ENCODE data around the gene ACVR1B.

DNA sequence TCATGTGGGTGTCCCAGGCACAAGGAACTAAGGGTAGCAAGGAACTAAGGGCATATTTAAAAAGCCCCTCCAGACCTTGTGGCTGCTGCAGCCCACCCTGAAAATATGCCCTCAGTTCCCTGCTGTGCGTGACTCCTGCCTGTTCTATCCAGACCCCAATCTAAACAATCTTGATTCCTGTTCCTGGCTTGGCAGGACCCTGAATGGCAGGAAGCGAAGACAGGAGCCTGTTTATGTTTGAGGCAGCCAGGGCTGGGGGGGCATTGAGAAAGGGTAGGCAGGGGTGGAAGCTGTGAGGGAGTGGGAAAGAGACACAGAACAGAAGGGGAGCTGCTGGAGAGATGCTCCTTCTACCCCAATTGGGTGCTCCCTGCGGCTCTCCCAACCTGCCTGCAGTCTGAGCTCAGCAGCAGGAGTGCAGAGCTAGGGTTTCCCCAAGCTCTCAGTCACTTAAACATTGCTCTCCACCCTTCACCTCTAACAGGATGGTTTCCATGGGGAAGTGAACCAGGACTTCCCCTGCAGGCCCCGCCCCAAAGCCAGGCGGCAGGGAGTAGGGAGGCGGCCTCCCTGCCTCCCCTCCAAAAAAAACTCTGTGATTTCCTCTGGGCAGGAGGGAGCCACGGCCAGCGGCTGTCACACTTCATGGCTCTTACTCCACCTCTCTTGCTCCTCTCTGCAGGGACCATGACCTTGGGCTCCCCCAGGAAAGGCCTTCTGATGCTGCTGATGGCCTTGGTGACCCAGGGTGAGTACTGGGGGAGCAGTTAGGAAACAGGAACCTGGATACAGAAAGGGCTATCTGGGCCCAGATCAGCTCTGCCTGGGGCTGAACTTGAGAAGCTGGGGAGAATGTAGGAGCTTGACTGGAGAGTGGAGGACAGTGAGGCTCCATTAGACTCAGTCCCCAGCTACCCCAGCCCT, 39.4 kb upstream of the ACVR1B start:
- peak; percentile 55 for TF ChIP-seq POLR2AphosphoS5 (IDR thresholded peaks at IDR 0.05; ENCODE audit: insufficient read depth, low read depth, low read length)
- no peak for TF ChIP-seq CTCF (IDR thresholded peaks at IDR 0.05; ENCODE audit: extremely low read depth in 1 of 2, insufficient read depth in 1 of 2, low read depth in 1 of 2, low read length in 2 of 2)
- TF ChIP-seq POLR2A (IDR thresholded peaks at IDR 0.05; ENCODE audit: low read depth, low read length): peak; percentile 10
- TF ChIP-seq MAX (IDR thresholded peaks at IDR 0.05; ENCODE audit: insufficient read depth, insufficient read length): no peak
- TF ChIP-seq EZH2 (IDR thresholded peaks at IDR 0.05; ENCODE audit: borderline replicate concordance, low read depth, low read length, severe bottlenecking): no peak
- TF ChIP-seq JUN (IDR thresholded peaks at IDR 0.05; ENCODE audit: borderline replicate concordance, insufficient read depth, insufficient read length, low read depth): no peak
